ENCODE data around the gene NUDT1. TPM values are rescaled to one million over a fixed set of nuclear protein-coding genes. Genes with fewer than 3 reads are reported as not detected.

The NUDT1 gene
- total RNA-seq, 1 experiment from 2014 or later, result 107 TPM

DNA sequence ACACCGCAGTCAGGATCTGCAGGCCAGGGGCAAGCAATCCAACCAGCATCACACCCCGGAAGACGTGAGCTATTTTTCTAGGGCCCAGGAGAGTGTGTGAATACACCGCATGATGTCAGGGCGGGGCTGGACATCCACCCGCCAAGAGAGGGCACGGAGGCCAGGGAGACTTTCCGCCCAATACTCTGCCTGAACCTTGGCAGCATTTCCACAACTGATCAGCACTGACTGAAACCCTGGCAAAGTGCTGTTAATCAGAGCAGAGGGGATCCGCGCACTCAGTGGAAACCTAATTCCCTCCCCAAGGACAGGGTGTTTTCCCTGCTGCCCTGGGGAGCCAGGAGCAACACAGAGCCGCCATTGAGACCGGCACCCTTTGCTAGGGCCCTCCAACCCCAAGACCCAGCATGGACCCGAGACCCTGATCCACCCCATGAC, 17.5 kb upstream of the NUDT1 start:
- DNase-seq (ENCODE audit: low read depth), result no peak

DNA sequence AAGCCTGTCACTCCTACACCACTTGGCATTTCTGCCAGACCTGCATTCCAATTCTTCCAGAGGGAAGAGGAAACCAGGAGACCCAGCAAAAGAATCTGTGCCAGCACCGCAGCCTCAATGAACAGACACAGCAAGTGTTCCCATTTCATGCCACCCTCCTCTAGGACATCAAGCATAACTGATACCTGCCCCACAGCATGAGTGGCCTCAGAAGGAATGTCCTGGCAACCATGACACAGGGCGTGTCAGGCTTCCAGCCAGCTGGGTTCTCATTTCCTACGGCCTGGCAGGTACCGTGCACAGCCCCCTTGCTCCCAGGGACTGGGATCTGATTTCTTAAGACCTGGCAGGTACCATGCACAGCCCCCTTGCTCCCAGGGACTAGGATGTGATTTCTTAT, 17.1 kb upstream of the NUDT1 start:
- no peak for DNase-seq (ENCODE audit: low read depth)

DNA sequence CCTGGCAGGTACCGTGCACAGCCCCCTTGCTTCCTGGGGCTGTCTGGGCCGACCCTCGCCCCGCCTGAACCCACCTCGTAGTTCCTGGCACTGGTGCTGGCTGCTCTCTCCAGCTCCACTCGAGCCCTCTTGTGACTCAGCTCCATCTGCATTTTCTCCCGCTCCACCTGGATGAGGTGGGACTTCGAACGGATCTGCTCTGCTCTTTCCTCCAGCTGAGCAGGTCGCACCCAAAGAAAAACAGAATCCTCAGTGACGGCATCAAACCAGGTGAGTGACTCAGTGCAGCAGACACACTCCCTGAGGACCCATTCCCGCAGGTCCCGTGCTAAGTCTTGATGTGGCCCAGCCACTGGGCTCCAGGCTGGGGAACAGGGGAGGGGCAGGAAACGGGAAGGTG, 16.7 kb upstream of the NUDT1 start:
- no peak for DNase-seq (ENCODE audit: low read depth)

DNA sequence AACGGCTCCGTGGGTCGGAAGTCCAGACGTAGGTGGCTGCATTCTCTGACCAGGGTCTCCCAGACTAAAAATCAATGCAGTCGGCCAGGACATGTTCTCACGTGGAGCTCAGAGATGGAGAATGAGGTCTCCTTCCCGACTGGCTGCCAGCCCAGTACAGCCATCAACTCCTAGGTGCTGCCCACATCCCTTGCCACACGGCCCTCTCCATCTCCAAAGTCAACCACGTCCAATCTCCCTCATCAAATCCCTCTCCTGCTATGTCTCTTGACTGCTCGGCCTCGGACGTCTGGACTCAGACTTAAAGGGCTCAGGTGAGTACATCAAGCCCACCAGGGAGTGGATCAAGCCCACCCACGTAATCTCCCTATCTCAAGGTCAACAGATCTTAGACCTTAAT, 16.2 kb upstream of the NUDT1 start:
- no peak for DNase-seq (ENCODE audit: low read depth)

DNA sequence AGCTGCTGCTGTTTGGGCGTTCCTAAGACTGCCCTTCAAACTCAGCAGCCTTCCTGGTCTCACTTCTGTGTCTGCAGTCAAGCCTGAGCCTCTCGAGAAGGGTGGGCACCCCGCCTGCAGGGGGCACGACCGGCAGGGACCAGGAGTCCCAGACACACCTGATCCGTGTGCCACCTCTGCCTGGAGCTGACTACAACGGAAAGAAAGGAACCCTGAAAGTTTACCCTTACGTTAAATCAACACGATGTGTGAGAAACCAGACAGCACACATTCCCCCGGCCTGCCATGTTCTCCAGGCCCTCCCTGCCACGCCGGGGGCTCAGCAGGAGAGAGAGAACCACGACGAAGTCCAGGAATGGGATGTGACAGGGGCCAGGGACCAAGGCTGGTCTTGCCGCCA, 14.3 kb upstream of the NUDT1 start:
- DNase-seq (ENCODE audit: low read depth), result no peak

DNA sequence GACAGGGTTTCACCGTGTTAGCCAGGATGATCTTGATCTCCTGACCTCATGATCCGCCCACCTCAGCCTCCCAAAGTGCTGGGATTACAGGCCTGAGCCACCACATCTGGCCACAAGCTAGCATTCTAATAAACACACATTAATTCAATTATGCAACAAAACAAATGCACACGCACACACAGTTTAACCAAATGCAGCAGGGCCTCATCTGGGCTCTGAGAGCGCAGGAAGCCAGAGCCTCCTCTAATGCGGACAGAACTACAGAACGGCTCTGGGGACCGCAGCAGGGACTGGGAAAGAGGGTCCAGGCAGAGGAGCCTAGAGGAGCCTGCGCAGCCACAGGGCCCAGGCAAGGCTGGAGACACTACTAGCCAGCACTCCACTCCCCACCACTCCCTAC, 13.1 kb upstream of the NUDT1 start:
- DNase-seq (ENCODE audit: low read depth), result no peak

DNA sequence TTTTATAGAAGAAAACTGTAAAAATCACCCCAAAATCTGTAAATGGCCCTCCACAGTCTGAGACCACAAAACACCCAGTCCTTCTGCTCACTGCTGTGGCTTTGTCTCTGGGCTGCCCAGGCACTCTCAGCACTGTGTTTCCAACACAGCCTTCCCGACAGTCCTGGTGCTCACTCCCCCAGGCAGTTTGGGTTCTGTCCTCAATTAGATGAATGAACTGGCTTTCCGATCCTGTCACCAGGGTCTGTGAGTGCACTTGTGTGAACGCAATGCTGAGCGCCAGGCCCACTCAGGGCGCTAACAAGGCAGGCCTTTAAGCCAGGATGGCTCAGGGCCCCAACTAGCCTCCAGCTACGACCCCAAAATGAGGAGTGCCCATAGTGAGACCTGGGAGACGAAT, 12.6 kb upstream of the NUDT1 start:
- no peak for DNase-seq (ENCODE audit: low read depth)

DNA sequence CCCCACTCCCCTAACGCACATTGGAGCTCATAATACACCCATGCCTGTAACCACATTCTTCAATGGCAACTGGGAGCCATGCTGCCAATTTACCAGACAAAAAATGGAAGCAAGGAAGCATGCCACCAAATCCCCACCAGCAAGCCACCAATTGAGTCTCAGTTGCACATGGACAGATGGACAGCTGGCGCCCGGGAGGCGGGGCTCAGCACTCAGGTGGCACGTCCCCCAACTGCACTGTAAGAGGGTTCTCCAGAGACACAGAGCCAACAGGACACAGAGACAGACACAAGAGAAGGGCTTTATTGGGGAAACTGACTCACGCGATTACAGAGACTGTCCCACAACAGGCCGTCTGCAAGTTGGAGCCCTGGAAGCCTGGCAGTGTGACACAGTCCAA, 11.8 kb upstream of the NUDT1 start:
- no peak for DNase-seq (ENCODE audit: low read depth)

DNA sequence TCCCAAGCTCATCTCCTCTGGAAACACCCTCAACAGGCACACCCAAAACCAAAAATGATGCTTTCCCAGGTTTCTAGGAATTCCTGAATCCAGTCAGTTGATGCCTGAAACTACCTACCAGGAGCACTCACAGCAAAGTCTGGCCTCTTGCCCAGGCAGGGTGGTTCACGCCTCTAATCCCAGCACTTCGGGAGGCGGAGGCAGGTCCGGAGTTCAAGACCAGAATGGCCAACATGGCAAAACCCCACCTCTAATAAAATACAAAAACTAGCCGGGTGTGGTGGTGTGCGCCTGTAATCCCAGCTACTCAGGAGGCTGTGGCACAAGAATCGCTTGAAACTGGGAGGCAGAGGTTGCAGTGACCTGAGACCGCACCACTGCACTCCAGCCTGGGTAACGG, 11.1 kb upstream of the NUDT1 start:
- DNase-seq (ENCODE audit: low read depth), result no peak

DNA sequence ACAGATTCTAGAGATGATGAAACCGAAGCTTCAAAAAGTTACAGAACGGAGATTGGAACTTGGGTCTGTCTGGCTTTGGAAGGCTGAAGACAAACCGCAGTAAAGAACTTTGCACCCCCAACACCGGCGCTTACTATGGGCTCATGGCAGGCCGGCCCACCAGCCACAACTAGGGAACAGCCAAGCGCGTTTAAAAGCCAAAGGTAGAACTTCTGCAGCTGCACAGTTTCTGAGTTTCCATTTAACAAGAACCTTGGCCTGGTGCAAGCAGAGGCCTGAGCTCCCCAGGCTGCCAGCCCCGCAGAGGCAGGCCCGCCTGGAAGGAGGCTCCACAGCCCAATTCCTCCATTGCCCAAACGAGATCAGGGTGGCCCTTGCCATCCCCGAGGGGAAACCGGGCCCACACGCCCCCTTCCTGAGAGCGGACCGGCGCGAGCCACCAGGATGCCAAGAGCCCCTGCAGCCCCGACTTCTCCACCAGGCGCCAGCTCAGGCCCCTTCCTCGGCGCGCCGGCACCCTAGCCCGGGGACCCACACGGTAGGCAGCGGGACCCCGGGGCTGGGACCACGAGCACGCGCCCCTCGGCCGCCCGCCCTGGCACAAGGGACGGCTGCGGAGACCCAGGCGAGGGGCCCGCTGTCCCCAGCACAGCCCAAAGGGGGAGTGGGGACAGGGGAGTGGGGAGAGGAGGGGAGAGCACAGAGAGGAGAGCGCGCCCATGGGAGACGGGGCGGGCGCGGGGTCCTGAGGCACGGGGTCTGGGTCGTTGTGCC, 9.8 kb upstream of the NUDT1 start:
- DNase-seq (ENCODE audit: low read depth), result peak; percentile 21

DNA sequence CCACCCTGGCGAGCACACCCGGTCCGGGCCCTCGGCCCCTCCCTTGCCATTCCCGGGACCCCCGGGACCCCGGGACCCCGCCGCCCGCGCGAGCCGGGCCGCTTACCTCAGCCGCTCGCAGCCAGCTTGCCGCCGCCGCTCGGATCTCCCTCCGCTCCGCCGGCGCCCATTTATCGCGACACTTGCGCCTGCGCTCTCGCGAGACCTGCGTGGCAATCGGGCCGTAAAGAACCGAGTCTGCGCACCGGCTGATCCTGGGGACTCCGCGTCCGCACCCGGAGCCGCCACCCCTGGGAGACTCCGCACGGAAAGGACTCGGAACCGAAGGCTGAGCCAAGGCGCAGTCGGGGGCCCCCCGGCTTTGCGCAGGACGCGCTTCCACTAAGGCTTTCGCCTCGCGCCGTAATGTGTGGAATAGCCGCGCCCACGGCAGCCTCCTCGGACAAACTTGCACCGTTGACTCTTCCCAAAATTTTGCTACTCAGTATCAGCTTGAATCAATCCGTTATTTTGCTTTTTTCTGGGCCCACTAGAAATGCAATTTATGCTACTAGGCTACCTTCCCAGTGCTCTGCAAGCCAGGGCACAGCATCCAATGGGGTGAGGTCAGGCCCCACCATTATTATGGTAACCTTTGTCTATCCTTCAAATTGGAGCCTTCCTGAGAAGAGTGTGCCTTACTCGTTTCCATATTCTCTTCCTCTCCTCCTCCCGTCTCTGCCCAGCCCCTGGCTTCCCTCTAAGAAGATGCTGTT, 9.1 kb upstream of the NUDT1 start, which contains the start of gene MAD1L1:
Gene MAD1L1, minus strand, starts transcription at position 180 of the 755 bp plus-strand sequence. CDS start 2,812 bp downstream, outside the sequence.
- peak; percentile 94 for DNase-seq (ENCODE audit: low read depth)

DNA sequence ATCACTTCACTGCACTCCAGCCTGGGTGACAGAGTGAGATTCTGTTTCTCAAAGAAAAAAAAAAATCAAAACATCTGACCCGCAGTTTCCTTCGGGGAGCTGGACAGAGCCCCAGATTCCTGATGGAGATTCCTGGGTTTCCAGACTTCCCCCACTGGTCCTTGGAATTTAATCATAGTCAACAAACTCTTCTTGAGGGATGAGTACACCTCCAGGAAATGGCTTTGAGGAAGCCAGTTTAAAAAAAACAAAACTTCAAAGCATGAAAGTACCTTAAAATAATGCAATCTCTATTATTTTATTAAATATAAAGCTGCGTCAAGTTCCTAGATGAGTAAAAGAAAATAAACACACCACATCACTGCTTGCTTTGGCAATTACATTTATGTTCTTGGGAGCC, 8.1 kb upstream of the NUDT1 start:
- DNase-seq (ENCODE audit: low read depth), result no peak

DNA sequence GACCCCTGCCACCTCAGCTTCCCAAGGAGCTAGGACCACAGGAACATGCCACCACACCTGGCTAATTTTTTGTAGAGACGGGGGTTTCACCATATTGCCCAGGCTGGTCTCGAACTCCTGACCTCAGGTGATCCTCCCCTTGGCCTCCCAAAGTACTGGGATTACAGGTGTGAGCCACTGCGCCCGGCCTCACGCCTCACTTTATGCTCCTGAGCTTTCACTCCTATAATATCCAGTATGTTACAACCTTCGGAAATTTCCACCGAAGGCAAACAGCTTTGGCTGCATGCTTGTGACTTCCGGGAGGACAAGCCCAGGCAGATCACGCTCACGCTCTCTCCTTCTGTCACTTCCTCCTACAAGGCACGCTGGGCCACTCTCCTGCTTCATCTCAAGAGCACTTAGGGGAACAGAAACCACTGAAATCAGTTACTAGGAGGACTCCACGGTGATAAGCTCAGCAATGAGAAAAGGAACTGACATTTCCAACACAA, 4.9 kb upstream of the NUDT1 start:
- no peak for DNase-seq (ENCODE audit: low read depth)

DNA sequence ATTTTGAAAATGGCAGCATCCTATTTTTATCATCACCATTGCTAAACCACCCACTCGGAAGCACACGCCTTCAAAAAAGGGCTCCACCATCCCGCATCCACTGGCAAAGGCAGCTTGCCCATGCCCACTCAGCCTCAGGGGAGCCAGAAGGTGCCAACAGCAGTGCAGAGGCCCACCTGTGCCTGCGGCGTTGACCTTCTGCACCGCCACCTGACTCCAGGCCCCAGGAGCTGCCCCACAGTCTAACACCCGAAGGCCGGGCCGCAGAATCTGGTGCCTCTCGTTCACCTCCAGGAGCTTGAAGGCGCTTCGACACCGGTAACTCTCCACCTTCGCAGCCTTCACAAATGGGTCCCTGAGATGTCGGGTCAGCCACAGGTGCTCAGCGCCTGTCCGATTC, 2.8 kb upstream of the NUDT1 start:
- no peak for DNase-seq (ENCODE audit: low read depth)

DNA sequence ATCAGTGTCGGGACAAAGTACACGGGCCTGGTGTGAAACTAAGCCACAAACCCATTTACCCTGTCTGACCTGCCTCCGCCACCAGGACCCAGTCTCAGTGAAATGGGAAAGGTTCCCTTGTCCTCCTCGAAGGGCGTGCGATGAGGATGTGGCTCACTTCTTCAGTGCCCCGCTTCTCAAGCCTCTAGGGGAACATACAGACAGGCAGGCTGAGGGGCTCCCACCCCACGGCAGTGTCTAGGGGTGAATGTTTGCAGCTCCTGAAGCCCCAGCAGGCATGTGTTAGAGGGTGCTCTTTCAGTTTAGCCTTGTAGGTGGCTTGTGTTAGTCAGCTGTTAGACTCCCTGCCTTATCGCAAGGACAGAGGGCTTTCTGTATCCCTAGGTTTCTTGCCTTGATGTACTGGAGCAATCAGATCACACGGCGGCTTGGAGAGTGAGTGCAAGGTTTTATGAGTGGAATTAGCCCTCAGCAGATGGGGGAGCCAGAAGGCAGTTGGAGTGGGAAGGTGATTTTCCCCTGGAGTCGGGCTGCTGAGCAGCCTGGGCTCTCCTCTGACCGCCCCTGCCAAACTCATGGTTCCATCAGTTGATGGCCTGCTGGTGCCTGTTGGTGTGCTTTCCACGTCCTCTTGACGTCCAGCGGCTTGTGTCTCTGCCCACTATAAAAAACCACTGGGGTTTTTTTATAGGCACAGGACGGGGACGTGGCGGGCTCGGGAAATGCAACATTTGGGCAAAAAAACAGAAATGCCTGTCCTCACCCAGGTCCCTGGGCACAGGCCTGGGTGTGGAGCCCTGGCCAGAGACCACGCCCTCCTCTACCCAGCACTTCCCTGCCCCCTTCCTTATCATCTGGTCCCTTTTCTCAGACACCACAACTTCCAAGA, 759 bp downstream of the NUDT1 start:
- peak; percentile 40 for DNase-seq (ENCODE audit: low read depth)

DNA sequence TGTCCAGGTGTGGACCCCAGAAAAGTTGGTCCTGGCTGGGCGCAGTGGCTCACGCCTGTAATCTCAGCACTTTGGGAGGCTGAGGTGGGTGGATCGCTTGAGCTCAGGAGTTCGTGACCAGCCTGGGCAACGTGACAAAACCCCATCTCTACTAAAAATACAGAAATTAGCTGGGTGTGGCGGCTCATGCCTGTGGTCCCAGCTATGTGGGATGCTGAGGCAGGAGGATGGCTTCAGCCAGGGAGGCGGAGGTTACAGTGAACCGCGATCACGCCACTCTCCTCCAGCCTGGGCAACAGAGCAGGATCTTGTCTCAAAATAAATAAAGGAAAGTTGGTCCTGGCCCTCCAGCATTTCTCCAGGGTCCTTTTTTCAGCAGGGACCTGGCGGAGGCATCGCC, 1.4 kb downstream of the NUDT1 start:
- DNase-seq (ENCODE audit: low read depth), result no peak

DNA sequence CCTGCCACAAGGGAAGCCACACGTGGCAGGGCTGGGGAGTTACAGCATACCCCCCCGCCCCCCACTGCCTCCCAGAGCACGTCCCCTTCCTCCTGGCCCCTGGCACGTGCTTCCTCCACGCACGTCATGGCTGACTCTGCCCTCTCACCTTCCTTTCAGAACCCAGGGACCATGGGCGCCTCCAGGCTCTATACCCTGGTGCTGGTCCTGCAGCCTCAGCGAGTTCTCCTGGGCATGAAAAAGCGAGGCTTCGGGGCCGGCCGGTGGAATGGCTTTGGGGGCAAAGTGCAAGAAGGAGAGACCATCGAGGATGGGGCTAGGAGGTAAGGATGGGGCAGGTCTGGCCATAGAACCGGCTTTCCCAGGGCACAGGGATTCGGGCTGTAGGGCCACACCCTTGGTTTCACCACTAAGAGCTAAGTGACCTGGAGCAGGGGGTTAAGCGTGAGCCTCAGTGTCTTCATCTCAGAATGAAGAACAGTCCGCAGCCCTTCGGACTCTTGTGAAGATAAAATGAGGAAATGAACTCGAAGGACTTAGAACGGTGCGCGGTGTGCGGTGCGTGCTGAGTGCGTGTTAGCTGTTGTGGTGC, 2.5 kb downstream of the NUDT1 start:
- DNase-seq (ENCODE audit: low read depth), result no peak

DNA sequence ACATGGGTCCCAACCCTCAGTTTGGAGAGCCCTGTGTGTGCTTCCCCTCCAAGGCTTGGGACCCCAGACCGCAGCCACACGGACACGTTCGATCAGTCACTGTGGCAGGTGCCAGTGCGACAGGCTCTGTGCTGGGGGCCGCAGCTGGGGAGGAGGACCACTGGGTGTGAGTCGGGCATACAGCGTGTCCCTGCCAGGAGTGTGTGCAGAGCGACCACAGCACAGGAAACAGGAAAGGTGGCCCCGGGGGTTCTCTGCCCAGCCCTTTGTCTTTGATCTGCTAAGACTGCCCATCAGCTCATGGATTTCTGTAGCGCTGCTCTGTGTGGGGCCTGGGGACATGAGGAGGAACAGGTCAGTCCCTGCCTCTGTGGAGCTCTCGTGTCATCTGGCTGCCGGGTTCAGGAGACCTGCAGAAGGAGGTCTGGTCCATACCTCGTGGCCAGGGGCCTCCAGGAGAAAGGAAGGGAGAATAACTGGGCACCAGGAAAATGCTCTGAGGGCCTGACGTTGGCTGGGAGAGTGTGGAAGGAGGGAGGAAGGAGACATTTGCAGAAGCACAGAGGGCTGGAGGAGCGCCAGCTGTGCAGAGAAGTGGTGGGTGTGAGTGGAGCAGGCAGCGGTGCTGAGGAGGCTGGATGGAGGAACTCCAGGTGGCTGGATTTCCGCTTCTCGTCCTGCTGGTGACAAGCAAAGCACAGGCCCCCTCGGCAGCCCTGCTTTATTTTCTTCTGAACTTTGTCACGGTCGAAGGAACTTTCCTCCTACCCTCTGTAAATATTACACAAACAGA, 4.1 kb downstream of the NUDT1 start:
- no peak for DNase-seq (ENCODE audit: low read depth)

DNA sequence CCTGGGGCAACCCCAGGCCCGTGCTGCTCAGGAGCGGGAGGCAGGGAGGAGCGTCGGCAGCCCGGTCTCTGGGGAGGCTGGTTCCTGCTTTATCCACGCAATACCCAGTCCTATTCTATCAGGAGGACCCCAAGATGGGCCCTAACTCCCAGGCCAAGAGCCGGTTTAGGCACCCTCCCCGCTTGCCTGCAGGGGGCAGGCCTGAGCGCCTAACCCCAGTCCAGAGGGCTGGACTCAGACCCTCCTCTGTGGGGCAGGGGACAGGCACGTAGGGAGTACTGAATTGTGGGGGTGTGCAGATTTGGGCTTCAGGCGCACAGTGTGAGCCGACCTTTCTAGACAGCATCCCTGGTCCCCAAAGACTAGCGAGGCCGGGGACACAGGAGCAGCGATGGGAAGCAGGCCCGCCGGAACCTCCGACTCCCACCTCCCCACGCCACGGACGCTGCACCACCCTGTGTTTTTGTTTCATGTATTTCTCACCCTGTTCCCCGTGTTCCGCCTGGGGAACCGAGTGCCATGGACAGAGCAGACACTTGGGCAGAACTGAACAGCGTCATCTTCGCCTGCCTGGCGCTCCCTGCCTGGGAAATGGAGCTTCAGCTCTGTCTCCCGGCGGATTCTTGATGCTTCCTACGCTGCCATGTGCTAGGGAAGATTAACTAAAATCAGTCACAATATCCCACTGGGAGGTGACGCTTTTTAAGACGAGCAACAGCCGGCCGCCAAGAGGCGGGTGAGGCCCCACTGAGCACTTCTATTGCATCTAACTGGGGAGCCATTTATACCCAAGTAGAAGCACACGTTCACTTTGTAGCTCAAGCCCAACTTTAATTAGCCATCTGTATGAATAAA, 5.3 kb downstream of the NUDT1 start:
- no peak for DNase-seq (ENCODE audit: low read depth)

Measured in LHCN-M2 (cell line).